Measurements from ENCODE around the gene GPR18. TPM values are rescaled to one million over a fixed set of nuclear protein-coding genes. Genes with fewer than 3 reads are reported as not detected.

The GPR18 gene
- total and polyA plus RNA-seq, 8 donors = 0.68 to 0.76 TPM; not detected in 6

- Histone ChIP-seq H3K4me3 (no peak overlapping the region), H3K4me1 (peaks cover 22 to 91% (median 55%) of the 10 kb centered on the region in 4 donors), H3K27ac (peak overlapping the region; percentile 2 to 74 (median 41)), H3K27me3 (no peaks in the 10 kb centered on the region), H3K36me3 (peaks cover 0 to 4% (median 0%) of the 10 kb centered on the region in 4 donors), H3K9me3 (no peaks in the 10 kb centered on the region)
- whole genome bisulfite sequencing, 5 donors = 59 to 66% (median 62%) methylated on average over 10 of the region's 10 CpGs
- TF ChIP-seq, protein P1, sequence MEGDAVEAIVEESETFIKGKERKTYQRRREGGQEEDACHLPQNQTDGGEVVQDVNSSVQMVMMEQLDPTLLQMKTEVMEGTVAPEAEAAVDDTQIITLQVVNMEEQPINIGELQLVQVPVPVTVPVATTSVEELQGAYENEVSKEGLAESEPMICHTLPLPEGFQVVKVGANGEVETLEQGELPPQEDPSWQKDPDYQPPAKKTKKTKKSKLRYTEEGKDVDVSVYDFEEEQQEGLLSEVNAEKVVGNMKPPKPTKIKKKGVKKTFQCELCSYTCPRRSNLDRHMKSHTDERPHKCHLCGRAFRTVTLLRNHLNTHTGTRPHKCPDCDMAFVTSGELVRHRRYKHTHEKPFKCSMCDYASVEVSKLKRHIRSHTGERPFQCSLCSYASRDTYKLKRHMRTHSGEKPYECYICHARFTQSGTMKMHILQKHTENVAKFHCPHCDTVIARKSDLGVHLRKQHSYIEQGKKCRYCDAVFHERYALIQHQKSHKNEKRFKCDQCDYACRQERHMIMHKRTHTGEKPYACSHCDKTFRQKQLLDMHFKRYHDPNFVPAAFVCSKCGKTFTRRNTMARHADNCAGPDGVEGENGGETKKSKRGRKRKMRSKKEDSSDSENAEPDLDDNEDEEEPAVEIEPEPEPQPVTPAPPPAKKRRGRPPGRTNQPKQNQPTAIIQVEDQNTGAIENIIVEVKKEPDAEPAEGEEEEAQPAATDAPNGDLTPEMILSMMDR (IDR thresholded peaks at IDR 0.05) = no peak
- TF ChIP-seq POLR2AphosphoS5 (IDR thresholded peaks at IDR 0.05) (no peak), EP300 (IDR thresholded peaks at IDR 0.05) (no peak), POLR2A (IDR thresholded peaks at IDR 0.05) (no peak)
- peak in 1 of 2 donors; percentile 56 for DNase-seq
- intact Hi-C loops (cut with DNase I; ENCODE audit: low total_unique reads) = no loop called here
Measured at GRCh38 chr13:99285432-99286182, 27.4 kb upstream of the GPR18 start.

DNA sequence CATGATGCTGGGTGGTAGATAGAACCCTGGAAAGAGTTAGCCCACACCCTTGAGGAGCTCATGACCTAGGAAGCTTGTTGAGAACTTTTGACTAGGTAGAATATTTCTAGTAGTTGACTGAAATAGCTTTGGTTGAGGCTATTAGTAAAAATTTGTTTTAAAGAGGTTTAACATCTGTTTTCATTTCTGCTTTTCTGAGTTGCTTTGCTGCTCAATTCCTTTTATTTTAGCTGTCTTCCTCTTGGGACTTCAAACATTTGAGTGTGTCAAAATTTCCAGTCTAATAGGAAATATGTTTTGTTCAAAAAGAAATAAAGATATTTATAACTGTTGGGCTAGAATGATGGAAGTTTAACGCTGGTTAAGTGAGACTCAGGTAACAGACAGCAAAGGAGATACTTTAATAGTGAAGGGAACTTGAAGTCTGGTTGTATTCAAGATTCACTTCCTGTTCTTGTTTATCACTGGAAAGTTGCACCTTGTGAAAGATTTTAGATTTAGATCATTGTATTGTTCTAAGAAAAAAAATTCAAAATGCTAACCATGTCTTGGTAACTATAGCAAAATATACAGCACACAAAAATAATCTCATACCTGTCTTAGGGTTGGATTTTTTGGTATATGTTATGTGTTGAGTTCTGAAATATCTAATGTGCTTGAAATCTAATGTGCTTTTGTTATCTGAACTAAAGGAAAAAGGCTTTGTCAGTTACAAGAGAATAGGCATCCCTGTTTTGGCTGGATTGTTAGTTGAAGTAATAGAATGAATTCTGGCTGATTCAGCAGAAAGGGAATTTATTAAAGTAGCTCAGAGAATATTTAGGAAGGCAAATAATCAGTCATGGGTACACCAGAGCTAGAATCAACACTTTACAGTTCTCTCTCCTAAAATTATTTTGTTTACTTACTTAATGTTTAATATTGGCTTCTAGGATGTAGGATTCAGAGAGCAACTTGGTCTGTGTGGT, 24.4 kb upstream of the GPR18 start:
- H3K27ac ChIP-seq = peak overlapping the region in 4 of 5 donors; percentile 65 to 80 (median 72)
- intact Hi-C loops (cut with DNase I; ENCODE audit: low total_unique reads) = no loop called here

DNA sequence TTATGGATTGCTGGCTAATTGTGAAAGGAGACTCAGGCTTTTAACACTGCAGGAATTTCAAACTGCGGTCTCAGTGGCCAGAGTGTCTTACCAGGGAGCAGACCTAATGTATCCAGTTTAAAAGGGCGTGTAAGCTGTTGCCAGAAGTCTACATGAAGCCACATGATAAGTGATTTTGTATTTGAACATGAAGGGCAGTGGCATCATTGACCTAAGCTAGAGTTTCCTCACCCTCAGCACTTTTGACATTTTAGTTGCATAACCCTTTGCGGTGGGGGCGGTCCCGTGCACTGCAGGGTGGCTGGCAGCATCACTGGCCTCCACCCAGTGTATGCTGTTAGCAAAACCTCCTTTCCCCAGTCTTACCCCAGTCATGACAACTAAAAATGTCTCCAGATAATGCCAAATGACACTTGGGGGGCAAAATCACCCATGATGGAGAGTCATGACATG, 23.7 kb upstream of the GPR18 start:
- no peaks in the 10 kb centered on the region for H3K27me3 ChIP-seq
- peaks cover 0 to 12% (median under 1%) of the 10 kb centered on the region in 4 donors for H3K36me3 ChIP-seq
- 61 to 95% (median 86%) methylated on average over 5 of the region's 5 CpGs for WGBS, 5 donors
- DNase-seq = peak; percentile 50 to 51
- peaks cover 17 to 75% (median 37%) of the 10 kb centered on the region in 4 donors for H3K4me1 ChIP-seq
- H3K4me3 ChIP-seq = no peak overlapping the region
- H3K9me3 ChIP-seq = no peaks in the 10 kb centered on the region
- intact Hi-C loops (cut with DNase I; ENCODE audit: low total_unique reads) = no loop called here
- TF ChIP-seq, protein P1 (IDR thresholded peaks at IDR 0.05) = no peak
- TF ChIP-seq EP300 (IDR thresholded peaks at IDR 0.05) (no peak), POLR2AphosphoS5 (IDR thresholded peaks at IDR 0.05) (peak in 1 of 3 donors; percentile 46)
- H3K27ac ChIP-seq = peak overlapping the region in 4 of 5 donors; percentile 65 to 80 (median 72)

More for the DNA sequence above, 24.4 kb upstream of the GPR18 start:
- Histone ChIP-seq H3K4me3 (no peak overlapping the region), H3K4me1 (peaks cover 17 to 80% (median 41%) of the 10 kb centered on the region in 4 donors), H3K27me3 (no peaks in the 10 kb centered on the region), H3K36me3 (peaks cover 0 to 12% (median 0%) of the 10 kb centered on the region in 4 donors), H3K9me3 (no peaks in the 10 kb centered on the region)
- 47 to 74% (median 70%) methylated on average over 1 of the region's 1 CpG for WGBS, 5 donors
- TF ChIP-seq, protein P1 (IDR thresholded peaks at IDR 0.05) = no peak
- no peak for TF ChIP-seq POLR2A (IDR thresholded peaks at IDR 0.05)
- no peak for DNase-seq

- H3K27ac ChIP-seq = peak overlapping the region in 2 of 5 donors; percentile 75 to 80
- TF ChIP-seq EP300 (IDR thresholded peaks at IDR 0.05) (no peak), POLR2AphosphoS5 (IDR thresholded peaks at IDR 0.05) (no peak), POLR2A (IDR thresholded peaks at IDR 0.05) (no peak)
- TF ChIP-seq, protein P1 (IDR thresholded peaks at IDR 0.05) = no peak
- no peak overlapping the region for H3K4me3 ChIP-seq
- no peaks in the 10 kb centered on the region for H3K27me3 ChIP-seq
- intact Hi-C loops (cut with DNase I; ENCODE audit: low total_unique reads) = no loop called here
- peaks cover 7 to 58% (median 24%) of the 10 kb centered on the region in 4 donors for H3K4me1 ChIP-seq
- no peaks in the 10 kb centered on the region for H3K9me3 ChIP-seq
- no peak for DNase-seq
- 76 to 95% (median 85%) methylated on average over 3 of the region's 3 CpGs for WGBS, 5 donors
- peaks cover 0 to 18% (median 5%) of the 10 kb centered on the region in 4 donors for H3K36me3 ChIP-seq
Measured at GRCh38 chr13:99280166-99280565, 22.0 kb upstream of the GPR18 start.

Data from stomach (tissue), 9 donors.